GM23338 (cell line): ENCODE results near the gene DLGAP5.

Experiments used
- CREB1 ChIP-seq: fragments of 250-450 bp; sonication (Bioruptor Pico); IDR thresholded peaks from 2 replicates; pipeline ENCODE4 v1.5.0; 2020; ENCODE audit warnings: low read depth, mild to moderate bottlenecking, moderate library complexity
- EZH2phosphoT487 ChIP-seq: fragments of 200-600 bp; sonication (generic); IDR thresholded peaks from one replicate; pipeline ENCODE4 v1.8.1; 2018; ENCODE audit warnings: antibody characterized with exemption; ENCODE audit not compliant: unreplicated experiment
- JUNB ChIP-seq: IDR thresholded peaks from one replicate; pipeline ENCODE4 v1.6.1; 2016; ENCODE audit warnings: antibody characterized with exemption; ENCODE audit not compliant: unreplicated experiment
- POLR2AphosphoS5 ChIP-seq: IDR thresholded peaks from 2 replicates; pipeline ENCODE4 v1.6.1; 2016; ENCODE audit warnings: antibody characterized with exemption, low read depth
- ZNF114 ChIP-seq: fragments of 250-450 bp; sonication (Bioruptor Pico); IDR thresholded peaks from 2 replicates; pipeline ENCODE4 v1.5.0; 2020; ENCODE audit warnings: mild to moderate bottlenecking, moderate library complexity
- TF ChIP-seq, protein P1 (sequence below), 2 experiments: fragments of 200-600 bp in 1 of 2; sonication (generic) in 1 of 2; conservative IDR thresholded peaks; 2 replicates each; pipeline versions ENCODE4 v1.5.1 to v1.6.1; 2016 to 2017; ENCODE audit warnings: antibody characterized with exemption in 2 of 2, low read depth in 2 of 2, mild to moderate bottlenecking in 2 of 2, moderate library complexity in 1 of 2
- TF ChIP-seq, protein P2 (sequence below): IDR thresholded peaks from one replicate; pipeline ENCODE4 v1.6.1; 2018; ENCODE audit warnings: antibody characterized with exemption; ENCODE audit not compliant: unreplicated experiment
- TF ChIP-seq, protein P3 (sequence below): IDR thresholded peaks from 2 replicates; pipeline ENCODE4 v1.6.1; 2016; ENCODE audit warnings: antibody characterized with exemption
- TF ChIP-seq, protein P4 (sequence below): fragments of 250-450 bp; sonication (Bioruptor Pico); IDR thresholded peaks from 2 replicates; pipeline ENCODE4 v1.5.0; 2020; ENCODE audit warnings: mild to moderate bottlenecking, moderate library complexity

DNA sequence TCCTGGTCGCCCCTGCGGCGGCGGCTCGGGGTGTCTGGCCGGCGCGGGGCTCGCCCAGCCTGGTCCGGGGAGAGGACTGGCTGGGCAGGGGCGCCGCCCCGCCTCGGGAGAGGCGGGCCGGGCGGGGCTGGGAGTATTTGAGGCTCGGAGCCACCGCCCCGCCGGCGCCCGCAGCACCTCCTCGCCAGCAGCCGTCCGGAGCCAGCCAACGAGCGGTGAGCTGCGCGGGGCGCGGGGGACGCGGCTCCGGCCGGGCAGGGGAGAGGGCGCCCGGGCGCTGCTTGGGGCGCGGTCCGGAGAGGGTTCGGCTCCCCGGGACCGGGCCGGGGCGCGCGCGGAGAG lies 62.3 kb downstream of the DLGAP5 start, which contains the start of gene LGALS3:
- TF ChIP-seq, protein P1, sequence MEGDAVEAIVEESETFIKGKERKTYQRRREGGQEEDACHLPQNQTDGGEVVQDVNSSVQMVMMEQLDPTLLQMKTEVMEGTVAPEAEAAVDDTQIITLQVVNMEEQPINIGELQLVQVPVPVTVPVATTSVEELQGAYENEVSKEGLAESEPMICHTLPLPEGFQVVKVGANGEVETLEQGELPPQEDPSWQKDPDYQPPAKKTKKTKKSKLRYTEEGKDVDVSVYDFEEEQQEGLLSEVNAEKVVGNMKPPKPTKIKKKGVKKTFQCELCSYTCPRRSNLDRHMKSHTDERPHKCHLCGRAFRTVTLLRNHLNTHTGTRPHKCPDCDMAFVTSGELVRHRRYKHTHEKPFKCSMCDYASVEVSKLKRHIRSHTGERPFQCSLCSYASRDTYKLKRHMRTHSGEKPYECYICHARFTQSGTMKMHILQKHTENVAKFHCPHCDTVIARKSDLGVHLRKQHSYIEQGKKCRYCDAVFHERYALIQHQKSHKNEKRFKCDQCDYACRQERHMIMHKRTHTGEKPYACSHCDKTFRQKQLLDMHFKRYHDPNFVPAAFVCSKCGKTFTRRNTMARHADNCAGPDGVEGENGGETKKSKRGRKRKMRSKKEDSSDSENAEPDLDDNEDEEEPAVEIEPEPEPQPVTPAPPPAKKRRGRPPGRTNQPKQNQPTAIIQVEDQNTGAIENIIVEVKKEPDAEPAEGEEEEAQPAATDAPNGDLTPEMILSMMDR (conservative IDR thresholded peaks at IDR 0.05; ENCODE audit: low read depth in 2 of 2), result no peak
- TF ChIP-seq POLR2AphosphoS5, result no peak
- TF ChIP-seq EZH2phosphoT487, result no peak
- TF ChIP-seq, protein P2, sequence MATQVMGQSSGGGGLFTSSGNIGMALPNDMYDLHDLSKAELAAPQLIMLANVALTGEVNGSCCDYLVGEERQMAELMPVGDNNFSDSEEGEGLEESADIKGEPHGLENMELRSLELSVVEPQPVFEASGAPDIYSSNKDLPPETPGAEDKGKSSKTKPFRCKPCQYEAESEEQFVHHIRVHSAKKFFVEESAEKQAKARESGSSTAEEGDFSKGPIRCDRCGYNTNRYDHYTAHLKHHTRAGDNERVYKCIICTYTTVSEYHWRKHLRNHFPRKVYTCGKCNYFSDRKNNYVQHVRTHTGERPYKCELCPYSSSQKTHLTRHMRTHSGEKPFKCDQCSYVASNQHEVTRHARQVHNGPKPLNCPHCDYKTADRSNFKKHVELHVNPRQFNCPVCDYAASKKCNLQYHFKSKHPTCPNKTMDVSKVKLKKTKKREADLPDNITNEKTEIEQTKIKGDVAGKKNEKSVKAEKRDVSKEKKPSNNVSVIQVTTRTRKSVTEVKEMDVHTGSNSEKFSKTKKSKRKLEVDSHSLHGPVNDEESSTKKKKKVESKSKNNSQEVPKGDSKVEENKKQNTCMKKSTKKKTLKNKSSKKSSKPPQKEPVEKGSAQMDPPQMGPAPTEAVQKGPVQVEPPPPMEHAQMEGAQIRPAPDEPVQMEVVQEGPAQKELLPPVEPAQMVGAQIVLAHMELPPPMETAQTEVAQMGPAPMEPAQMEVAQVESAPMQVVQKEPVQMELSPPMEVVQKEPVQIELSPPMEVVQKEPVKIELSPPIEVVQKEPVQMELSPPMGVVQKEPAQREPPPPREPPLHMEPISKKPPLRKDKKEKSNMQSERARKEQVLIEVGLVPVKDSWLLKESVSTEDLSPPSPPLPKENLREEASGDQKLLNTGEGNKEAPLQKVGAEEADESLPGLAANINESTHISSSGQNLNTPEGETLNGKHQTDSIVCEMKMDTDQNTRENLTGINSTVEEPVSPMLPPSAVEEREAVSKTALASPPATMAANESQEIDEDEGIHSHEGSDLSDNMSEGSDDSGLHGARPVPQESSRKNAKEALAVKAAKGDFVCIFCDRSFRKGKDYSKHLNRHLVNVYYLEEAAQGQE, result no peak
- TF ChIP-seq JUNB, result no peak
- TF ChIP-seq, protein P3, sequence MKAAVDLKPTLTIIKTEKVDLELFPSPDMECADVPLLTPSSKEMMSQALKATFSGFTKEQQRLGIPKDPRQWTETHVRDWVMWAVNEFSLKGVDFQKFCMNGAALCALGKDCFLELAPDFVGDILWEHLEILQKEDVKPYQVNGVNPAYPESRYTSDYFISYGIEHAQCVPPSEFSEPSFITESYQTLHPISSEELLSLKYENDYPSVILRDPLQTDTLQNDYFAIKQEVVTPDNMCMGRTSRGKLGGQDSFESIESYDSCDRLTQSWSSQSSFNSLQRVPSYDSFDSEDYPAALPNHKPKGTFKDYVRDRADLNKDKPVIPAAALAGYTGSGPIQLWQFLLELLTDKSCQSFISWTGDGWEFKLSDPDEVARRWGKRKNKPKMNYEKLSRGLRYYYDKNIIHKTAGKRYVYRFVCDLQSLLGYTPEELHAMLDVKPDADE, result no peak
- no peak for TF ChIP-seq CREB1 (CRISPR knock-in tag)
- no peak for TF ChIP-seq ZNF114 (CRISPR knock-in tag)
- TF ChIP-seq, protein P4, sequence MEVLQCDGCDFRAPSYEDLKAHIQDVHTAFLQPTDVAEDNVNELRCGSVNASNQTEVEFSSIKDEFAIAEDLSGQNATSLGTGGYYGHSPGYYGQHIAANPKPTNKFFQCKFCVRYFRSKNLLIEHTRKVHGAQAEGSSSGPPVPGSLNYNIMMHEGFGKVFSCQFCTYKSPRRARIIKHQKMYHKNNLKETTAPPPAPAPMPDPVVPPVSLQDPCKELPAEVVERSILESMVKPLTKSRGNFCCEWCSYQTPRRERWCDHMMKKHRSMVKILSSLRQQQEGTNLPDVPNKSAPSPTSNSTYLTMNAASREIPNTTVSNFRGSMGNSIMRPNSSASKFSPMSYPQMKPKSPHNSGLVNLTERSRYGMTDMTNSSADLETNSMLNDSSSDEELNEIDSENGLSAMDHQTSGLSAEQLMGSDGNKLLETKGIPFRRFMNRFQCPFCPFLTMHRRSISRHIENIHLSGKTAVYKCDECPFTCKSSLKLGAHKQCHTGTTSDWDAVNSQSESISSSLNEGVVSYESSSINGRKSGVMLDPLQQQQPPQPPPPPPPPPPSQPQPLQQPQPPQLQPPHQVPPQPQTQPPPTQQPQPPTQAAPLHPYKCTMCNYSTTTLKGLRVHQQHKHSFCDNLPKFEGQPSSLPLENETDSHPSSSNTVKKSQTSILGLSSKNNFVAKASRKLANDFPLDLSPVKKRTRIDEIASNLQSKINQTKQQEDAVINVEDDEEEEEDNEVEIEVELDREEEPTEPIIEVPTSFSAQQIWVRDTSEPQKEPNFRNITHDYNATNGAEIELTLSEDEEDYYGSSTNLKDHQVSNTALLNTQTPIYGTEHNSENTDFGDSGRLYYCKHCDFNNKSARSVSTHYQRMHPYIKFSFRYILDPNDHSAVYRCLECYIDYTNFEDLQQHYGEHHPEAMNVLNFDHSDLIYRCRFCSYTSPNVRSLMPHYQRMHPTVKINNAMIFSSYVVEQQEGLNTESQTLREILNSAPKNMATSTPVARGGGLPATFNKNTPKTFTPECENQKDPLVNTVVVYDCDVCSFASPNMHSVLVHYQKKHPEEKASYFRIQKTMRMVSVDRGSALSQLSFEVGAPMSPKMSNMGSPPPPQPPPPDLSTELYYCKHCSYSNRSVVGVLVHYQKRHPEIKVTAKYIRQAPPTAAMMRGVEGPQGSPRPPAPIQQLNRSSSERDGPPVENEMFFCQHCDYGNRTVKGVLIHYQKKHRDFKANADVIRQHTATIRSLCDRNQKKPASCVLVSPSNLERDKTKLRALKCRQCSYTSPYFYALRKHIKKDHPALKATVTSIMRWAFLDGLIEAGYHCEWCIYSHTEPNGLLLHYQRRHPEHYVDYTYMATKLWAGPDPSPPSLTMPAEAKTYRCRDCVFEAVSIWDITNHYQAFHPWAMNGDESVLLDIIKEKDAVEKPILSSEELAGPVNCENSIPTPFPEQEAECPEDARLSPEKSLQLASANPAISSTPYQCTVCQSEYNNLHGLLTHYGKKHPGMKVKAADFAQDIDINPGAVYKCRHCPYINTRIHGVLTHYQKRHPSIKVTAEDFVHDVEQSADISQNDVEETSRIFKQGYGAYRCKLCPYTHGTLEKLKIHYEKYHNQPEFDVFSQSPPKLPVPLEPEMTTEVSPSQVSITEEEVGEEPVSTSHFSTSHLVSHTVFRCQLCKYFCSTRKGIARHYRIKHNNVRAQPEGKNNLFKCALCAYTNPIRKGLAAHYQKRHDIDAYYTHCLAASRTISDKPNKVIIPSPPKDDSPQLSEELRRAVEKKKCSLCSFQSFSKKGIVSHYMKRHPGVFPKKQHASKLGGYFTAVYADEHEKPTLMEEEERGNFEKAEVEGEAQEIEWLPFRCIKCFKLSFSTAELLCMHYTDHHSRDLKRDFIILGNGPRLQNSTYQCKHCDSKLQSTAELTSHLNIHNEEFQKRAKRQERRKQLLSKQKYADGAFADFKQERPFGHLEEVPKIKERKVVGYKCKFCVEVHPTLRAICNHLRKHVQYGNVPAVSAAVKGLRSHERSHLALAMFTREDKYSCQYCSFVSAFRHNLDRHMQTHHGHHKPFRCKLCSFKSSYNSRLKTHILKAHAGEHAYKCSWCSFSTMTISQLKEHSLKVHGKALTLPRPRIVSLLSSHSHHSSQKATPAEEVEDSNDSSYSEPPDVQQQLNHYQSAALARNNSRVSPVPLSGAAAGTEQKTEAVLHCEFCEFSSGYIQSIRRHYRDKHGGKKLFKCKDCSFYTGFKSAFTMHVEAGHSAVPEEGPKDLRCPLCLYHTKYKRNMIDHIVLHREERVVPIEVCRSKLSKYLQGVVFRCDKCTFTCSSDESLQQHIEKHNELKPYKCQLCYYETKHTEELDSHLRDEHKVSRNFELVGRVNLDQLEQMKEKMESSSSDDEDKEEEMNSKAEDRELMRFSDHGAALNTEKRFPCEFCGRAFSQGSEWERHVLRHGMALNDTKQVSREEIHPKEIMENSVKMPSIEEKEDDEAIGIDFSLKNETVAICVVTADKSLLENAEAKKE (CRISPR knock-in tag), result no peak
